Measurements from ENCODE around the gene DENND5A. TPM values are rescaled to one million over a fixed set of nuclear protein-coding genes. Genes with fewer than 3 reads are reported as not detected.

Gene DENND5A
- total and polyA plus RNA-seq, 10 of the 15 experiments (the other 5 are each of a cell fraction or from before 2014, with no cell fraction given): 15.6 to 157 (median 85.1) TPM

GRCh38 chr11:9126636-9127035 lies 138.5 kb downstream of the DENND5A start:
- Histone ChIP-seq H3K9me3 (replicated peaks; ENCODE audit: control insufficient read depth, insufficient read depth, low read length) (no peaks in the 10 kb centered on the region), H4K20me1 (ENCODE audit: control insufficient read depth, insufficient read depth) (no peaks in the 10 kb centered on the region), H3K27me3 (replicated peaks in 1 of 2; ENCODE audit: control insufficient read depth in 2 of 2, insufficient read depth in 2 of 2, low read length in 1 of 2) (no peaks in the 10 kb centered on the region), H3K4me3 (no peak overlapping the region), H2AFZ (ENCODE audit: control insufficient read depth, low read depth, low read length) (no peak overlapping the region), H3K4me1 (ENCODE audit: control insufficient read depth, insufficient read depth, low read length) (no peaks in the 10 kb centered on the region), H3K79me2 (ENCODE audit: control insufficient read depth, insufficient read depth, low read length) (no peaks in the 10 kb centered on the region), H3K27ac (ENCODE audit: control insufficient read depth, insufficient read depth) (no peak overlapping the region), H3K4me2 (ENCODE audit: control insufficient read depth, insufficient read depth) (no peak overlapping the region), H3K36me3 (ENCODE audit: control insufficient read depth in 2 of 2, insufficient read depth in 2 of 2, low read length in 1 of 2) (no peaks in the 10 kb centered on the region; a peak in 1 of 4 replicates), H3K9ac (ENCODE audit: control insufficient read depth, insufficient read depth, low read length) (no peak overlapping the region)
- 22% methylated on average over 2 of the region's 2 CpGs for WGBS (ENCODE audit: insufficient coverage, insufficient replicate concordance, low lambda C conversion rate, missing lambda C conversion rate)
- ChIA-PET CTCF (interaction anchor here (0.7 to 2.3 kb wide), 2 partner anchors 11 to 111 kb away, joined by 3 to 15 read pairs; no protein-coding TSS in a partner anchor), POLR2A (no interaction called here), RAD21 (ENCODE audit: unreplicated experiment) (interaction anchor here (1.1 kb wide), 1 partner anchor 11 kb away, joined by 4 read pairs; no protein-coding TSS in a partner anchor), SMC1A (ENCODE audit: uncharacterized antibody, unreplicated experiment) (interaction anchor here (0.8 kb wide), 1 partner anchor 12 kb away, joined by 6 read pairs; no protein-coding TSS in a partner anchor)
- ATAC-seq (no peak), DNase-seq (ENCODE audit: low read depth, low spot score) (no peak), FAIRE-seq (no peak)
- in situ Hi-C loops (cut with MboI): no loop called here
- intact Hi-C loops (cut with micrococcal nuclease; ENCODE audit: unreplicated experiment): no loop called here
- no peak for TF ChIP-seq NFXL1 (IDR thresholded peaks at IDR 0.05; ENCODE audit: borderline replicate concordance)
- no peak for TF ChIP-seq MXI1 (IDR thresholded peaks at IDR 0.05; ENCODE audit: low read depth, low read length)
- TF ChIP-seq ZNF207 (IDR thresholded peaks at IDR 0.05; ENCODE audit: borderline replicate concordance): no peak
- no peak for TF ChIP-seq CBX5 (IDR thresholded peaks at IDR 0.05; ENCODE audit: low read depth)
- no peak for TF ChIP-seq HCFC1 (IDR thresholded peaks at IDR 0.05; ENCODE audit: low read length)
- no peak for TF ChIP-seq TCF7 (IDR thresholded peaks at IDR 0.05; ENCODE audit: borderline replicate concordance)
- no peak for TF ChIP-seq NBN (IDR thresholded peaks at IDR 0.05)
- no TSS peak for BruUV-seq (replicated peaks)

- H4K20me1 ChIP-seq (ENCODE audit: control insufficient read depth, insufficient read depth): no peaks in the 10 kb centered on the region
- no peaks in the 10 kb centered on the region for H3K27me3 ChIP-seq (replicated peaks in 1 of 2; ENCODE audit: control insufficient read depth in 2 of 2, insufficient read depth in 2 of 2, low read length in 1 of 2)
- FAIRE-seq (no peak), ATAC-seq (no peak), DNase-seq (ENCODE audit: low read depth, low spot score) (no peak)
- no peaks in the 10 kb centered on the region for H3K4me1 ChIP-seq (ENCODE audit: control insufficient read depth, insufficient read depth, low read length)
- no peak overlapping the region for H3K27ac ChIP-seq (ENCODE audit: control insufficient read depth, insufficient read depth)
- ChIA-PET SMC1A (ENCODE audit: uncharacterized antibody, unreplicated experiment) (interaction anchor here (0.6 to 1.2 kb wide), 3 partner anchors 13 to 110 kb away, joined by 3 to 6 read pairs (median 3); no protein-coding TSS in a partner anchor), RAD21 (ENCODE audit: unreplicated experiment) (interaction anchor here (1.1 kb wide), 1 partner anchor 12 kb away, joined by 4 read pairs; no protein-coding TSS in a partner anchor), POLR2A (interaction anchor here (0.5 kb wide), 1 partner anchor 138 kb away, joined by 3 read pairs; no protein-coding TSS in a partner anchor), CTCF (interaction anchor here (1.1 to 2.3 kb wide), 3 partner anchors 12 to 109 kb away, joined by 3 to 15 read pairs (median 9); no protein-coding TSS in a partner anchor)
- 47% methylated on average over 2 of the region's 2 CpGs for WGBS (ENCODE audit: insufficient coverage, insufficient replicate concordance, low lambda C conversion rate, missing lambda C conversion rate)
- H3K79me2 ChIP-seq (ENCODE audit: control insufficient read depth, insufficient read depth, low read length): no peaks in the 10 kb centered on the region
- TF ChIP-seq HDGF (IDR thresholded peaks at IDR 0.05) (no peak), ATF7 (IDR thresholded peaks at IDR 0.05; ENCODE audit: low read depth) (no peak), TARDBP (IDR thresholded peaks at IDR 0.05; ENCODE audit: borderline replicate concordance) (no peak), ETV6 (conservative IDR thresholded peaks at IDR 0.05 in 1 of 2, IDR thresholded peaks at IDR 0.05 in 1 of 2; ENCODE audit: borderline replicate concordance in 1 of 2, low read depth in 1 of 2) (no peak)
- intact Hi-C loops (cut with micrococcal nuclease; ENCODE audit: unreplicated experiment) (no loop called here), in situ Hi-C loops (cut with MboI) (no loop called here)
- no peak overlapping the region for H3K4me2 ChIP-seq (ENCODE audit: control insufficient read depth, insufficient read depth)
- BruUV-seq (replicated peaks): no TSS peak
- H3K9ac ChIP-seq (ENCODE audit: control insufficient read depth, insufficient read depth, low read length): no peak overlapping the region
- no peak overlapping the region for H2AFZ ChIP-seq (ENCODE audit: control insufficient read depth, low read depth, low read length)
- no peaks in the 10 kb centered on the region for H3K9me3 ChIP-seq (replicated peaks; ENCODE audit: control insufficient read depth, insufficient read depth, low read length)
- H3K4me3 ChIP-seq: no peak overlapping the region
- no peaks in the 10 kb centered on the region for H3K36me3 ChIP-seq (ENCODE audit: control insufficient read depth in 2 of 2, insufficient read depth in 2 of 2, low read length in 1 of 2)
Observed at GRCh38 chr11:9125185-9125886, 139.8 kb downstream of the DENND5A start.
